Measurements from ENCODE around the gene IL2RA. TPM values are rescaled to one million over a fixed set of nuclear protein-coding genes. Genes with fewer than 3 reads are reported as not detected.

The IL2RA gene
- total RNA-seq, 4 donors from 2014 or later, result 0.79 to 1.1 TPM; not detected in 2

DNA sequence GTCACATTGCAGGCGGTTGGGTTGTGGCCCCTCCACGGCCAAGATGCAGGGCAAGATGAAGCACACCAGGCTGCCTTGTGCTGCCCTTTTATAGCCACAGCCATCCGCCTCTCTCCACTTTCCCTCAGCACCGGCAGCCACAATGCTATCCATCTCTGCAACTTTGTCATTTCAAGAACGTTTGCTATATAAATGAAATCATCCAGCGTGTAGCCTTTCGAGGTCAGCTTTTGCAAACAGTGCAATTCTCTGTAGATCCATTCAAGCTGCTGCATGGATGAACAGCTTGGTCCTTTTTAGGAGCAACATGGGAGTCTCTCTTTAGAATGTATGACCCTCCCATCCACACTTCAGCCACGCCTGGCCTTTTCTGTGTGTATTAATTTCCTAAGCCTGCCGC lies 78.4 kb downstream of the IL2RA start:
- Histone ChIP-seq H3K36me3 (no peaks in the 10 kb centered on the region), H3K27me3 (no peaks in the 10 kb centered on the region), H3K4me1 (peaks cover 0 to 13% (median 0%) of the 10 kb centered on the region in 4 donors), H3K27ac (peak overlapping the region; percentile 7 to 51 (median 21)), H3K9me3 (no peaks in the 10 kb centered on the region), H3K4me3 (no peak overlapping the region)
- TF ChIP-seq POLR2A (IDR thresholded peaks at IDR 0.05), result no peak
- no peak for TF ChIP-seq EP300 (IDR thresholded peaks at IDR 0.05; ENCODE audit: low read depth)
- TF ChIP-seq POLR2AphosphoS5 (IDR thresholded peaks at IDR 0.05), result peak in 2 of 3 donors; percentile 12 to 19
- TF ChIP-seq, protein P1, sequence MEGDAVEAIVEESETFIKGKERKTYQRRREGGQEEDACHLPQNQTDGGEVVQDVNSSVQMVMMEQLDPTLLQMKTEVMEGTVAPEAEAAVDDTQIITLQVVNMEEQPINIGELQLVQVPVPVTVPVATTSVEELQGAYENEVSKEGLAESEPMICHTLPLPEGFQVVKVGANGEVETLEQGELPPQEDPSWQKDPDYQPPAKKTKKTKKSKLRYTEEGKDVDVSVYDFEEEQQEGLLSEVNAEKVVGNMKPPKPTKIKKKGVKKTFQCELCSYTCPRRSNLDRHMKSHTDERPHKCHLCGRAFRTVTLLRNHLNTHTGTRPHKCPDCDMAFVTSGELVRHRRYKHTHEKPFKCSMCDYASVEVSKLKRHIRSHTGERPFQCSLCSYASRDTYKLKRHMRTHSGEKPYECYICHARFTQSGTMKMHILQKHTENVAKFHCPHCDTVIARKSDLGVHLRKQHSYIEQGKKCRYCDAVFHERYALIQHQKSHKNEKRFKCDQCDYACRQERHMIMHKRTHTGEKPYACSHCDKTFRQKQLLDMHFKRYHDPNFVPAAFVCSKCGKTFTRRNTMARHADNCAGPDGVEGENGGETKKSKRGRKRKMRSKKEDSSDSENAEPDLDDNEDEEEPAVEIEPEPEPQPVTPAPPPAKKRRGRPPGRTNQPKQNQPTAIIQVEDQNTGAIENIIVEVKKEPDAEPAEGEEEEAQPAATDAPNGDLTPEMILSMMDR (IDR thresholded peaks at IDR 0.05), result no peak
- in situ Hi-C loops (cut with MboI; ENCODE audit: low pct_ligation_motif_present in 1 of 4, low pct_unique_long_range_greater_than_20kb in 1 of 4, low sequenced_read_pairs in 3 of 4) (no loop called here), intact Hi-C loops (cut with DNase I; ENCODE audit: low total_unique reads) (no loop called here)
- no peak for DNase-seq
- WGBS, 2 donors (ENCODE audit: low coverage in 1 of 2), result 74 to 80% methylated on average over 1 to 9 of the region's 9 CpGs

DNA sequence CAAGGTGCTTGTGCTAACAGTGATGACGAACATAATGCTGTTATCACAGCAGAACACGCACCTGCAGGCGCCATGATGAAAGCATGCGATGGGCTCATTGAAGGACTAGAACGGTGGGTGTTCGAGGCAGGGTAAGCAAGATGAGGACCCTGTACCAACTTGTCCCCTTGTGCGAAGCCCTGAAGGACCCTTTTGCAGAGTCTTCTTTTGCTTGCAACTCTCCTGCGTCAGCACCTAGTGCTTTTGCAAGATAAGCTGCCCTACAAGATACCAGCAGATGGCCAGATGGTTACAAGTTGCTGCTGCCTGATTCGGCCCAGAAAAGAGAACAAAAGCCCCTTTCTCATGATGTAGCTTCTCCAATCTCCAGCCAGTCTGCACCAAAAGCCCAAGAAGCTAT lies 80.6 kb downstream of the IL2RA start:
- WGBS, 2 donors (ENCODE audit: low coverage in 1 of 2), result 90 to 95% methylated on average over 4 to 9 of the region's 9 CpGs
- in situ Hi-C loops (cut with MboI; ENCODE audit: low pct_ligation_motif_present in 1 of 4, low pct_unique_long_range_greater_than_20kb in 1 of 4, low sequenced_read_pairs in 3 of 4), result no loop called here
- peaks cover 0 to 9% (median 2%) of the 10 kb centered on the region in 4 donors for H3K4me1 ChIP-seq
- H3K27me3 ChIP-seq, result no peaks in the 10 kb centered on the region
- DNase-seq, result no peak
- H3K36me3 ChIP-seq, result no peaks in the 10 kb centered on the region
- TF ChIP-seq, protein P1 (IDR thresholded peaks at IDR 0.05), result no peak
- no peak for TF ChIP-seq EP300 (IDR thresholded peaks at IDR 0.05; ENCODE audit: low read depth)
- TF ChIP-seq POLR2AphosphoS5 (IDR thresholded peaks at IDR 0.05), result no peak
- TF ChIP-seq POLR2A (IDR thresholded peaks at IDR 0.05), result no peak
- intact Hi-C loops (cut with DNase I; ENCODE audit: low total_unique reads), result no loop called here
- no peak overlapping the region for H3K27ac ChIP-seq
- no peak overlapping the region for H3K4me3 ChIP-seq
- no peaks in the 10 kb centered on the region for H3K9me3 ChIP-seq

DNA sequence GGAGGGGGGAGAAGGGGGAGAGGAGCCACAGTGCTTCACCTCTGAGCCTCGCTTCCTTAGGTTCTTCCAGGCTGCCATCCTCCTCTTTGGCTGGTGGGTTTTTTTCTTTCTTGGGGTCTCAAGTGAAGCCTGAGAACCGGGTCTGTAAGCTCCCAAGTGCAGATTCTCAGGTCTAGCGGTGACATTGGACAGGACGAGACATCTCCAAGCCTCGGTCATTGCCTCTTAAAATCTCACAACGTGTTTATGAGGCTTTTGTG lies 84.0 kb downstream of the IL2RA start:
- TF ChIP-seq, protein P1 (IDR thresholded peaks at IDR 0.05), result no peak
- no peak for TF ChIP-seq POLR2AphosphoS5 (IDR thresholded peaks at IDR 0.05)
- no peak for TF ChIP-seq EP300 (IDR thresholded peaks at IDR 0.05; ENCODE audit: low read depth)
- TF ChIP-seq POLR2A (IDR thresholded peaks at IDR 0.05), result no peak
- 17 to 20% methylated on average over 2 to 6 of the region's 6 CpGs for WGBS, 2 donors (ENCODE audit: low coverage in 1 of 2)
- intact Hi-C loops (cut with DNase I; ENCODE audit: low total_unique reads), result no loop called here
- Histone ChIP-seq H3K4me1 (peaks cover 15 to 36% (median 18%) of the 10 kb centered on the region in 4 donors), H3K36me3 (no peaks in the 10 kb centered on the region), H3K9me3 (no peaks in the 10 kb centered on the region), H3K27ac (peak overlapping the region; percentile 92 to 98 (median 94)), H3K4me3 (peak overlapping the region; percentile 75 to 95 (median 85)), H3K27me3 (no peaks in the 10 kb centered on the region)
- no peak for DNase-seq
- in situ Hi-C loops (cut with MboI; ENCODE audit: low pct_ligation_motif_present in 1 of 4, low pct_unique_long_range_greater_than_20kb in 1 of 4, low sequenced_read_pairs in 3 of 4), result no loop called here

DNA sequence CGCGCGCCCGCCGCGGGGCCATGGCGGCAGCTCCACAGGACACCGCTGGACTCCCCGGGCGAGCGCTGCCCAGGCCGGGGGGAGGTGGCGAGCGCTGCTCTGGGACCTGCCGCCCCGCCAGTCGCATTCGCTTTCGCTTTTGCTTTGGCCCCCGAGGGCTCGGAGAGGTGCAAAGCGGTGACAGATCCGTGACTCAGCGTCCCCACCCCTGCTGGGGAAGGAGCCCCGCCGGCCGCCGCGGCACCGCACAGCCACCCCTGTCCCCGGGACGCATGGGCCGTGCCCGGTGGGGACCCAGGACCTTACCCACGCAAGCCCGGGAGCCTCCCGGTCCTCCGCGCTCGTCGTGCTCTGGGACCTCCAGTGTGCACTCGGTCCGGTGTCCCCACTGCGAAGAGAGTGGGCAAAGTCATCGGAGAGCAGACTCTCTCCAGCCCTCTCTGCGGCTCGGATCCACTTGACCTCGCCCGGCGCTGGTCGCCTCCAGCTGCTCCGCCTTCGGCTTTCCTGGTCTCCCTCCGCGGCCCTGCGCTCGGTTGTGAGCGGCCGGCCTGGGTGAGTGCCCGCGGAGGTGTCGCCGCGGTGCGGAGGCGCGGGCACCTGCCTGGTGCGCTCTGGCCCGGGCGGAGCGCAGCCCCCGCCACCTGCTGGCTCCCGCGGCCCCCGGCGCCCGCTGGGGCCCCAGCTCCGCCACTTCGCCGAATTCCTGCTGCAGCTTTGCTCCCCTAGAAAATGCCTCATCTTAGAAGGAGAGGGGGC lies 84.5 kb downstream of the IL2RA start, which contains the start of gene IL15RA:
Gene IL15RA (minus strand): TSS at position 73 of the 759 bp plus-strand sequence. CDS start 51 bp downstream, at position 22.
- Histone ChIP-seq H3K36me3 (no peaks in the 10 kb centered on the region), H3K4me3 (peak within 1 kb of the TSS; percentile 75 to 95 (median 85)), H3K27me3 (no peaks in the 10 kb centered on the region), H3K9me3 (no peaks in the 10 kb centered on the region), H3K27ac (peak within 1 kb of the TSS; percentile 92 to 98 (median 94)), H3K4me1 (peaks cover 17 to 41% (median 19%) of the 10 kb centered on the region in 4 donors)
- DNase-seq, result peak; percentile 90
- WGBS, 2 donors (ENCODE audit: low coverage in 1 of 2), result 3% methylated on average over 6 of the region's 80 CpGs; no CpG with 5 or more reads in 1 of the 2 donors
- TF ChIP-seq POLR2AphosphoS5 (IDR thresholded peaks at IDR 0.05) (peak; percentile 46 to 82 (median 63)), EP300 (IDR thresholded peaks at IDR 0.05; ENCODE audit: low read depth) (no peak), POLR2A (IDR thresholded peaks at IDR 0.05) (peak; percentile 71)
- TF ChIP-seq, protein P1 (IDR thresholded peaks at IDR 0.05), result peak in 4 of 5 experiments; percentile 7 to 32 (median 17)
- intact Hi-C loops (cut with DNase I; ENCODE audit: low total_unique reads), result no loop called here
- in situ Hi-C loops (cut with MboI; ENCODE audit: low pct_ligation_motif_present in 1 of 4, low pct_unique_long_range_greater_than_20kb in 1 of 4, low sequenced_read_pairs in 3 of 4), result no loop called here
